ENCODE results near the gene KCND2. TPM values are rescaled to one million over a fixed set of nuclear protein-coding genes. Genes with fewer than 3 reads are reported as not detected.

KCND2 gene
- total RNA-seq, 1 donor from 2014 or later, result 0.12 TPM

GRCh38 chr7:120334475-120334874 is 61.5 kb downstream of the KCND2 start:
- TF ChIP-seq CTCF (conservative IDR thresholded peaks at IDR 0.05; ENCODE audit: low read depth, low read length), result no peak
- DNase-seq (ENCODE audit: low read depth), result no peak
- no peak overlapping the region for H3K4me3 ChIP-seq (ENCODE audit: low read depth, low read length)

GRCh38 chr7:120337308-120337907 is 64.4 kb downstream of the KCND2 start:
- H3K4me3 ChIP-seq (ENCODE audit: low read depth, low read length), result no peak overlapping the region
- DNase-seq (ENCODE audit: low read depth), result no peak
- peak; percentile 78 for TF ChIP-seq CTCF (conservative IDR thresholded peaks at IDR 0.05; ENCODE audit: low read depth, low read length)

- no peak overlapping the region for H3K4me3 ChIP-seq (ENCODE audit: low read depth, low read length)
- no peak for TF ChIP-seq CTCF (conservative IDR thresholded peaks at IDR 0.05; ENCODE audit: low read depth, low read length)
- DNase-seq (ENCODE audit: low read depth), result no peak
Observed at GRCh38 chr7:120344276-120344675, 71.3 kb downstream of the KCND2 start.

GRCh38 chr7:120353171-120353570 is 80.2 kb downstream of the KCND2 start:
- DNase-seq (ENCODE audit: low read depth), result no peak
- no peak overlapping the region for H3K4me3 ChIP-seq (ENCODE audit: low read depth, low read length)
- no peak for TF ChIP-seq CTCF (conservative IDR thresholded peaks at IDR 0.05; ENCODE audit: low read depth, low read length)

GRCh38 chr7:120360918-120361317 is 87.9 kb downstream of the KCND2 start:
- no peak for TF ChIP-seq CTCF (conservative IDR thresholded peaks at IDR 0.05; ENCODE audit: low read depth, low read length)
- DNase-seq (ENCODE audit: low read depth), result no peak
- H3K4me3 ChIP-seq (ENCODE audit: low read depth, low read length), result no peak overlapping the region

- TF ChIP-seq CTCF (conservative IDR thresholded peaks at IDR 0.05; ENCODE audit: low read depth, low read length), result no peak
- H3K4me3 ChIP-seq (ENCODE audit: low read depth, low read length), result no peak overlapping the region
- DNase-seq (ENCODE audit: low read depth), result no peak
Observed at GRCh38 chr7:120363414-120363813, 90.4 kb downstream of the KCND2 start.

- TF ChIP-seq CTCF (conservative IDR thresholded peaks at IDR 0.05; ENCODE audit: low read depth, low read length), result no peak
- no peak overlapping the region for H3K4me3 ChIP-seq (ENCODE audit: low read depth, low read length)
- no peak for DNase-seq (ENCODE audit: low read depth)
Observed at GRCh38 chr7:120370954-120371353, 98.0 kb downstream of the KCND2 start.

Data from epithelial cell of proximal tubule (primary cell).